ENCODE results near the gene OR6J1. TPM values are rescaled to one million over a fixed set of nuclear protein-coding genes. Genes with fewer than 3 reads are reported as not detected.

Gene OR6J1
- total and polyA plus RNA-seq, 10 of the 15 experiments (the other 5 are each of a cell fraction or from before 2014, with no cell fraction given), result not detected

DNA sequence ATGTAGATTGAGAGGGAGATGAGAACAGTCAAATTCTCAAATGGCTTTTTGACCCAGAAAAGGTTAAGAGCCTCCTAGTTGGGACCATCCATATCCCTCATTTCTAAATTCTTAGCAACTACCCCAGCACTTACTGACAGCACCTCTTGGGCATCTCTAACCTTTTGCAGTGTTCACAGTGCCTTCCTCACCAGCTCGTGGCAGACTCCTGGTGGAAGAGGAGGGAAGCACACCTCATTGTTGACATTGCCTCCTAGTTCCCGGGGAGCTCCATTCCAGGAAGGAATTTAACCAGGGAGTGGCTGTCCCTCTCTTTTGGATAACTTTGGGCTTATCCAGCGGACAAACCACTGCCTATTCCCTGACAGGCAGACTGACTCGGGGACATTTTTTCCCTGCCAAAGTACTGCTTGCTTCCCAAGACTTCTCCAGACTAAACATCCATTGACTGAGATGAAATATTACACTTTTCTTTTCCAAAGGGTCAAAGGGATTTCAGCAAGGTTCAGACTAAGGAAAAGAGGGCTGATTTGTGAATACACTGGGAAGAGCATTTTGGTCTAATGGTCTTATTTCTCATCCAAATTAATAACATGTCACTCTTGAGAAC, 9.0 kb upstream of the OR6J1 start:
- Histone ChIP-seq H3K27ac (ENCODE audit: control insufficient read depth, insufficient read depth) (no peak overlapping the region), H3K36me3 (ENCODE audit: control insufficient read depth in 2 of 2, insufficient read depth in 2 of 2, low read length in 1 of 2) (no peaks in the 10 kb centered on the region), H3K27me3 (replicated peaks in 1 of 2; ENCODE audit: control insufficient read depth in 2 of 2, insufficient read depth in 2 of 2, low read length in 1 of 2) (no peaks in the 10 kb centered on the region), H3K4me3 (no peak overlapping the region), H4K20me1 (ENCODE audit: control insufficient read depth, insufficient read depth) (no peaks in the 10 kb centered on the region), H3K9ac (ENCODE audit: control insufficient read depth, insufficient read depth, low read length) (no peak overlapping the region), H3K4me2 (ENCODE audit: control insufficient read depth, insufficient read depth) (no peak overlapping the region), H3K4me1 (ENCODE audit: control insufficient read depth, insufficient read depth, low read length) (no peaks in the 10 kb centered on the region), H3K79me2 (ENCODE audit: control insufficient read depth, insufficient read depth, low read length) (no peaks in the 10 kb centered on the region), H2AFZ (ENCODE audit: control insufficient read depth, low read depth, low read length) (peak overlapping the region; percentile 45), H3K9me3 (replicated peaks; ENCODE audit: control insufficient read depth, insufficient read depth, low read length) (no peaks in the 10 kb centered on the region)
- 2% methylated on average over 4 of the region's 4 CpGs for WGBS (ENCODE audit: insufficient coverage, insufficient replicate concordance, low lambda C conversion rate, missing lambda C conversion rate)
- POLR2A ChIA-PET, result interaction anchor here (0.7 to 1.6 kb wide), 2 partner anchors 64 to 1032 kb away, joined by 3 read pairs; no protein-coding TSS in a partner anchor
- TF ChIP-seq EED (IDR thresholded peaks at IDR 0.05; ENCODE audit: low read depth) (peak; percentile 39), PBX3 (IDR thresholded peaks at IDR 0.05; ENCODE audit: insufficient replicate concordance, low read depth, low read length) (no peak), ZNF24 (IDR thresholded peaks at IDR 0.05) (no peak), CTCF (IDR thresholded peaks at IDR 0.05 in 2 of 3, conservative IDR thresholded peaks at IDR 0.05 in 1 of 3; ENCODE audit: control insufficient read depth in 2 of 3, extremely low read depth in 1 of 3, insufficient read depth in 1 of 3, low read depth in 3 of 3, low read length in 3 of 3) (peak; percentile 87 to 92 (median 88)), RAD21 (IDR thresholded peaks at IDR 0.05; ENCODE audit: insufficient read depth, low read depth, low read length) (peak; percentile 91), KLF5 (IDR thresholded peaks at IDR 0.05; ENCODE audit: partially characterized antibody) (no peak), IKZF2 (IDR thresholded peaks at IDR 0.05) (peak; percentile 32 to 38; a peak in 1 of 4 replicates), SMC3 (IDR thresholded peaks at IDR 0.05; ENCODE audit: borderline replicate concordance, low read length) (peak; percentile 94), IKZF1 (conservative IDR thresholded peaks at IDR 0.05) (peak; percentile 67)
- FAIRE-seq (peak; percentile 84), ATAC-seq (peak; percentile 89), DNase-seq (ENCODE audit: low read depth, low spot score) (no peak)
- no TSS peak for BruUV-seq (replicated peaks)
- RAD21 ChIA-PET (ENCODE audit: unreplicated experiment), result interaction anchor here (0.7 to 3.9 kb wide), 28 partner anchors 11 to 427 kb away, joined by 3 to 116 read pairs (median 4); partner anchors contain the start of genes ABHD4, DAD1 and OXA1L
- CTCF ChIA-PET, result interaction anchor here (0.6 to 9.9 kb wide), 40 partner anchors 9 to 453 kb away, joined by 3 to 206 read pairs (median 4); partner anchors contain the start of genes DAD1 and OR6J1
- in situ Hi-C loops (cut with MboI), result loop anchor here (5.0 kb wide), 2 partner anchors 81 to 271 kb away; no protein-coding TSS in a partner anchor
- SMC1A ChIA-PET (ENCODE audit: uncharacterized antibody, unreplicated experiment), result interaction anchor here (0.6 to 4.9 kb wide), 28 partner anchors 9 to 278 kb away, joined by 3 to 113 read pairs (median 4); partner anchors contain the start of genes DAD1 and OR6J1
- intact Hi-C loops (cut with micrococcal nuclease; ENCODE audit: unreplicated experiment), result loop anchor here (1.0 to 10.0 kb wide), 6 partner anchors 66 to 338 kb away; partner anchors contain the start of gene DAD1
